Inflammatory macrophage treated with lipopolysaccharide for 1 hour (primary cell): ENCODE data around the gene PIGQ.
A peak's percentile ranks its signal among the peaks of the same experiment; 100 is the strongest.

Experiments used
- DNase-seq, 2 donors: peaks; one replicate each; pipeline ENCODE4 v3.0.0-alpha.2; 2020 to 2022

PIGQ gene

DNA sequence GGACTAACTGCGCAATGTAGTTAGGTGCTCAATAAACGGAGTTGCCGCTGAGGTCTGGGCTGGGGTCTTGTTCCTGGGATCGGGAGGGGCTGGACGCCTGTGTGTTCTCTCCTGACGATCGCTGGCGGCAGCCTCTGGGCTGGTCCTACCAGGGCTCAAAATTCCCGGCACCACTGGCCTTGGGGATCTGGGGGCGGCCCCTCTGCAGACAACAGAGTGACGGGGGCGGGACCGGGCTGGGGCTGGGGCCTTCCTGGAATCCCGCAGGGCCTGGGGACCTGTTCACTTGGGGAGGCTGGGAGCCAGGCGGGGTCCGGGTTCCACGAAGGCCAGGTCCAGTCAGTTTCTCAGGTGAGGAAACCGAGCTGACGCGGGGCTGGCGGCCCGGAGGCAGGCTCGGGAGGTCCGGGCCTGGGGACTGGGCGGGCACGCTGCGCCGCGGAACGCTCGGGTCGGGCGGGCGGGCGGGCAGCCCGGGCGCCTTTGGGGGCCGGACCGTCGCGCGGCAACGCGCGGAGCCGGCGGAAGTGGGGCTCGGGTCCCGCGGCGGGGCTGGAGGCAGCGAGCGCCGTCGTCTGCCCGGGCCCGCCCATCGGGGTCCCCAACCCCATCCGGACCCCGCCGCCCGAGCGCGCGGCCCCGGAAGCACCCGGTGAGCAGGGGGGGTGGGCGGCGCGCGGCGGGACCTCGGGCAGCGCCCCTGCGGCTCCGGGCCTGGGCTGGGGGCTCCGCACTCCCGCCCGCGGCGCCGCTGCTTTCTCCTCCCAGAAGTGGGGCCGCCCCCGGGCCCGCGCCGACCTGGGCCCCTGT lies at the start of gene PIGQ:
PIGQ (plus strand) TSS at position 524 of the 810 bp plus-strand sequence. CDS start 4,107 bp downstream, outside the sequence.
- peak; percentile 42 to 50 for DNase-seq

GRCh38 chr16:520847-521246 lies 48.9 kb upstream of the PIGQ start:
- DNase-seq = no peak

GRCh38 chr16:521381-522210 lies 48.2 kb upstream of the PIGQ start:
- DNase-seq = no peak

DNA sequence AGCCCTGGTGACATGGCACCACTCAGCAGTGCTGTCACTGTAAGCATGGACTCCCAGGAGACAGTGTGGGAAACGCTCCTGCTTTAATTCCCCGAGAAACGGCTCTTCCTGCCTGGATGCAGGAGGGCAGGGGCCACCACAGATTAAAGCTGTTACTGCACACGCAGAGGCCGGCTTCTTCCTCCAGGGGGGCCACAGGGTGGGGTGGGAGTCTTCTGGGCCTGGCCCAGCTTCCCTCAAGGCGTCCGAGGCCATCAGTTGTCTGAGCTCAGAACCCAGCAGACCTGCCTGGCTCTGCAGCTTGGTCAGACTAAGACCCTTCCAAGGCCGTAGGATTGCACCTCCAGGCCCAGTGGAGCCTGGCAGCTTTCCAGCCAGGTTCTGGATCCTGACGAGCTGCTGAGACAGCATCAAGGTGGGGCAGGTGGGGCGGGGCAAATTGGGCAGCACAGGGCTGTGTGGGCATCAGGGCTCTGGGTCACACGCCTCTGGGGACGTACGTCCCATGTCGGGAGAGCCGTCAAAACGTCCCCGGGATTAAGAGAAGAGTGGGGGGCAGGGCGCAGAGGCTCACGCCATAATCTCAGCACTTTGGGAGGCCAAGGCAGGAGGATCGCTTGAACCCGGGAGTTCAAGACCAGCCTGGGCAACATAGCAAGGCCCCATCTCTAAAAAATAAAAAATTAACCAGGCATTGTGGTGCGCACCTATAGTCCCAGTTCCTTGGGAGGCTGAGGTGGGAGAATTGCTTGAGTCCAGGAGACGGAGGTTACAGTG lies 47.3 kb upstream of the PIGQ start:
- DNase-seq = no peak

DNA sequence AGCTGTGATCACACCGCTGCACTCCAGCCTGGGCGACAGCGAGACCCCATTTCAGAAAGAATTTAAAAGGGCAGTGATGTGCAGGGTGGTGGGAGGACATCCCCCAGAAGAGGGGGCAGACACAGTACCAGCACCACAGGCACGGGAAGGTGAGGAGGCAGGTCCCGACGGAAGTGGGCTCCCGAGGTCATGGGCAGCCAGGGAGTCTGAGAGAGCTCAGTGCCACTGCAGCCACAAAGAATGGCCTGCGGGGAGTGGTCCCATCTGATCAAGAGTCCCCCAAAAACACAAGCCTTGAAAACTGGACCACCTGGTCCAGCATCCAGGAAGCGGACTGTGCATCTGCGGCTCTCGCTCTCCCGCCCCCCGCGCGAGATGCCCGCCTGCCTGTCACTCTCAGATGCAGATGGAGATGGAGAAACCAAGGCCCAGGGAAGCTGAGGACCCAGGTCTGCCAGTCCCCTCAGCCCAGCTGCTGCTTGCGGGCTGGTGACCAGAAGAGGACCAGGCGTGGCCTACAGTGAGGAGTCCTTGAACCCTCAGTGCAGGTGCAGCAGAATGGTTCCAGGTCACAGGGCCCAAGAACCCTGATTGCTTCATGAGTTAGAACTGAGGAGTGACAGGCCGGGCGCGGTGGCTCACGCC lies 46.5 kb upstream of the PIGQ start:
- no peak for DNase-seq

- no peak for DNase-seq
These were observed 45.3 kb upstream of the PIGQ start for GRCh38 chr16:524274-525040.

GRCh38 chr16:525123-525519 lies 44.6 kb upstream of the PIGQ start:
- DNase-seq = no peak

DNA sequence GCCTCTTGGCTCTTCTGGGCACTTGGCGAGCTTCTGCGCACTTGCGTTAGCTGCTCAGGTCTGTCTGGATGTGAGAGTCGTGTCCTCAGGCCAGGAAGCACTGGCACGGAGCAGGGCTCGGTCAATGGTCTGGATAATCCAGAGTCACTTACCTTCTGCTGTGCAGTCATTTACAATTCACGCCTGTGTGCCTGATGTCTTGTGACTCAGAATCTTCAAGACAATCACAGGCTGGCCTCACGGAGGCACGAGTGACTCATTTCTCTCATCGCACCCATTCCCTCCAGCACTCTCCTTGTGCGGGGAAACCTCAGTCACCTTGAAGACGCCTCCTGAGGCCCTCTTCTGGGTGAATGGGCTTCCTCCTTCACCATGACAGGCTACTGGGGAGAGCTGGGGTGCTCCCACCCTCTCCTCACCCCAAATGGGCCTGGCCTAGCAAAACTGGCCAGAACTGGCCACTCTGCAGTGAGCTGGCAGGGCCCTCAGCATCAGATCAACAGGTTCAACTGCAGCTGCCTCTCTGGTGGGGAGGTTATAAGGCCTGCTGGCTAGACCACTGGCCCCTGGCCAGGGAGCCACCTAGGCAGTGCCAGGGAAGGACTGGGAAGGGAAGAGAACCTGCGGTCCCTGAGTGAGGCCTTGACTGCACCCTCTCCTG lies 44.1 kb upstream of the PIGQ start:
- DNase-seq = peak in 1 of 2 donors; percentile 5

GRCh38 chr16:526181-527014 lies 43.4 kb upstream of the PIGQ start:
- peak in 1 of 2 donors; percentile 1 for DNase-seq

DNA sequence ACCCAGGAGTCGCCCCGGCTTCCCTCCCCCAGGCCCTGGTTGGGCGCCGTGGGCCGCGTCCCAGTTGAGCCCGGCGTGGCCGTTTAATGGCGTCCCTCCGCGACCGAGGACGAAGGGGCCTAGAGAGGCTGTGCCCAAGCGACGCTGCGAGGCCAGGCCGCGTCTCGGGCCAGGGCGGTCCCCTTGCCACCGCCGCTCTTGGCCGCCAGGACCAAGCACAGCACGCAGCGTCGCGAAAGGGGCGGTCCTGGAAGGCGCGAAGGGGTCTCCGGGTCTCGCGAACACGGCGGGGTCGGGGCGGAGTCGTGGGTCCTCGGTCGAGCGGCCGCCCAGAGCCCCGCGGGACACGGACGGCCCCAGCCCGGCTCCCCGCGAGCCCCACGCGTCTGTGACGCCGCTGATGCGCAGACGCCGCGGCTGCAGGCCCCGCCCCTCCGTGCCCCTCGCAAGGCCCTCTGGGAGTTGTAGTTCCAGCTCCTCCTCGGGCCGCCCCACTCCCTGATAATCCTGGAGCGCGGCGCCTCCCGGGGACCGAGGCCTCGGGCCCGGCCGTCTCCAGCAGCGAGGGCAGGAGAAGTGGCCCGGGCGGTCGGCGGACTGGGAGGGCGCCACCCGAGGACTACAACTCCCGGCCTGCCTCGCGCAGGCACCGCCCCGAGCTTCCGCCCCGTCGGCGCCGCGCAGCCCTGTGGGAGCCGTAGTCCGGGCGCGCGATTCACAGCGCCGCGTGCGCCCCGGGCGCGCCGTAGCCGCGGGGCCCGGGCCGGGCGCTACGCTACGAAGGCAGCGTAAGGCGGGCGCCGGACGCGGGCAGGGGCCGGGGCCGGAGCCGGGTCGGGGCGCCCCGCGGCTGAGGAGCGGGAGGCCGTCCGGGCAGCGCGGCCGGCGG lies 42.5 kb upstream of the PIGQ start, which contains the start of gene CAPN15:
CAPN15 (plus strand) TSS at position 698 of the 889 bp plus-strand sequence. CDS start 19,127 bp downstream, outside the sequence.
- DNase-seq = peak; percentile 75 to 86

DNA sequence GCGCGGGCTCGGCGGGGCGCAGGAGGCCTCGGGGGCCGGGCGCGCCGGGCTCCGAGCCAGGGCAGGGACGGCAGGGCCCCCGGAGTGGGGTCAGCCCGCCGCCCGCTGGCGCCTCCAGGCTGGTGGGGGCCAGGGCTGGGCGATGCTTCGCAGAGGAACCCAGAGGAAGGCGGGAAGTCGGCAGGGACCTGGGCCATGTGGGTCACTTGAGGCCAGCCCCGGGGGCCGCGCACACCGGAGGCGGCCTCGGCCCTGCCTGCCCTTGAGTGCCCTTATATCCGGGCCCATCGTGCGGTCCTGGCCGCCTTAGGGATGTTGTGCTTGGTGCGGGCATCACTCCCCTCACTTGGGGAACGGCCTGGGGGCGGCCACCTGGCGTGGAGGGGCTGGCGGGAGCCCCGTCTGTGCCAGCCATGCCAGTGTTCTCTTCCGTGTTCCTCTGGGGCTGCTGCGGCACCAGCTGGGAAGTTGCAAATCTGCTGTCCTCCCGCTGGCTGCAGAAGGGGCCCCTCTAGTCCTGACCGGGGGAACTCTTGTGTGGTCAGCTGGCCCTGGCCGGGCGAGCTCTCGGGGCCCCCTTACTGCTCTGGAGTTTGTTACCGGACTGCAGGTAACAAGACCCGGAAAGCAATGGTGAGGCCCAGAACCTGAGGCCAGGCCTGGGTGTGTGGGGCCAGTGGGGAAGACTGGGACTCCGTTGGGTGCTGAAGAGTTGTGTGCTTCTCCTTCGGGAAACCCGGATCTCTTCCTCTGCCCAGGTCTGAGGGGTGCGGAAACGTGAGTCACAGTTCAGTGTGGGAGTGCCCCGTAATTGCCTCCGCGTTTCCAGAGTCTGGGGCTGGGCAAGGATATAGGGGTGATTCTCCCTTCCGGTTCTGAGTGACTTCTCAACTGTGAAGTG lies 41.4 kb upstream of the PIGQ start:
- peak; percentile 82 to 84 for DNase-seq

GRCh38 chr16:529012-529575 lies 40.7 kb upstream of the PIGQ start:
- DNase-seq = no peak

- DNase-seq = no peak
These were observed 39.5 kb upstream of the PIGQ start for GRCh38 chr16:530111-530817.

DNA sequence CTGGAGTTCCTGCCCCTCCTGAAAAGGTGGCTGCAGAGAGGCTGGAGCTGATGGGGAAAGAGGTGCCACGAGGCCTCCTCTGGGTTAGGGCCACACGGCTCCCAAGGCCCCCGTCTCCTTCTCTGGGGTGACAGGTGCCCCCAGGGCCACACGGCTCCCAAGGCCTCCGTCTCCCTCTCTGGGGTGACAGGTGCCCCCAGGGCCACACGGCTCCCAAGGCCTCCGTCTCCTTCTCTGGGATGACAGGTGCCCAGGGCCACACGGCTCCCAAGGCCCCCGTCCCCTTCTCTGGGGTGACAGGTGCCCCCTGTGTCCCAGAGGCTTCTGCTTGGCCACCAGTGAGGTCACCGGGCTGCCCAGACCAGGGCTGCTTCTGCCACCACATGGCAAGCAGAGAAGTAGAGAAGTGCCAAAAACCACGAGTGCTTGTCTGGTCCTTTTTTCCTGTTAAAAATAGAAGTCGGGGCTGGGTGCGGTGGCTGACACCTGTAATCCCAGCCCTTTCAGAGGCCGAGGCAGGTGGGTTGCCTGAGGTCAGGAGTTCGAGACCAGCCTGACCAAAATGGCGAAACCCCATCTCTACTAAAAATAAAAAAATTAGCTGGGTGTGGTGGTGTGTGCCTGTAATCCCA lies 38.2 kb upstream of the PIGQ start:
- DNase-seq = no peak

DNA sequence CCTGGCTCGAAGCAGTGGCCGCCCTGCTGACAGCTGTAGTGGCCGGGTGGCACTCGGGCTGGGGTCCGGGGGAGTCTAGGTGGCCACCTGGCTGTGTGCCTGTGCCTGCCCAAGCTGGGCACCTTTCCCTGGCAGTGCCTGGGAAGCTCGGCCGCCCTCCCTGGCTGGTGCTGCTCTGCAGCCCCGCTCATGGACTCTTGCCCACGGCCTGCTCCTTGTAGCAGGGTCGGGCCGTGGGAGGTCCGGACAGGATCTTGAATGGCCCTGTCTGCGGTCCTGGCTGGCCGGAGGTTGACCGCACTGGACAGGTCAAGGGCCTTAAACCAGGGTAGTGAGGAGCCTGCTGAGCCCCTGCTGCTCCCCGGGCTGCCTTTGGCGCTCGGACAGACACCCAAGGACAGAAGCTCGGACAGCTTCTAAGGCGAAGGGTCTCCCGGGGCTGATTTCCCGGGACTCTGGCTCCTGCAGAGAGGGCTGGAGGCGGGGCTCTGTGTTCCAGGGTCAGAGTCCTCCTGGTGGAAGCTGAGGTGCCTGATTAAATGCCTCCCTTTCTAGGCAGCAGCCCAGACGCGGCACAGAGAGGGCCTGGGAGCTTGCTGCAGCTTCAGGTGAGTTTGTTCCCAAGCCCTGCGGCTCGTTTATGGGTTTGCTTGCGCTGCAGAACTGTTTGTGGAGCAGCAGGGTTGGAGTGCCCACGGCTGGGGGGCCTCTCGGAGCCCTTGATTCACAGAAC lies 36.2 kb upstream of the PIGQ start:
- DNase-seq = no peak

- DNase-seq = no peak
These were observed 35.6 kb upstream of the PIGQ start for GRCh38 chr16:534135-534534.
